Prostate gland (tissue), 2 donors: ENCODE results near the gene LRRTM4.

ENCODE experiments used
- POLR2A ChIP-seq: fragments of 450-650 bp; IDR thresholded peaks from one replicate; pipeline ENCODE4 v1.6.1; 2016; ENCODE audit warnings: antibody characterized with exemption, mild to moderate bottlenecking
- TF ChIP-seq, protein P1 (sequence below), 4 experiments: fragments of 200-600 bp in 2 of 4; fragments of 450-650 bp in 2 of 4; sonication (generic) in 2 of 4; IDR thresholded peaks; 1 replicate in 3 of 4; 2 replicates in 1 of 4; pipeline ENCODE4 v1.5.1; 2016 to 2019; ENCODE audit warnings: antibody characterized with exemption in 4 of 4, mild to moderate bottlenecking in 2 of 4, moderate library complexity in 2 of 4

GRCh38 chr2:77512507-77512906 lies 9.7 kb downstream of the LRRTM4 start:
- TF ChIP-seq, protein P1, sequence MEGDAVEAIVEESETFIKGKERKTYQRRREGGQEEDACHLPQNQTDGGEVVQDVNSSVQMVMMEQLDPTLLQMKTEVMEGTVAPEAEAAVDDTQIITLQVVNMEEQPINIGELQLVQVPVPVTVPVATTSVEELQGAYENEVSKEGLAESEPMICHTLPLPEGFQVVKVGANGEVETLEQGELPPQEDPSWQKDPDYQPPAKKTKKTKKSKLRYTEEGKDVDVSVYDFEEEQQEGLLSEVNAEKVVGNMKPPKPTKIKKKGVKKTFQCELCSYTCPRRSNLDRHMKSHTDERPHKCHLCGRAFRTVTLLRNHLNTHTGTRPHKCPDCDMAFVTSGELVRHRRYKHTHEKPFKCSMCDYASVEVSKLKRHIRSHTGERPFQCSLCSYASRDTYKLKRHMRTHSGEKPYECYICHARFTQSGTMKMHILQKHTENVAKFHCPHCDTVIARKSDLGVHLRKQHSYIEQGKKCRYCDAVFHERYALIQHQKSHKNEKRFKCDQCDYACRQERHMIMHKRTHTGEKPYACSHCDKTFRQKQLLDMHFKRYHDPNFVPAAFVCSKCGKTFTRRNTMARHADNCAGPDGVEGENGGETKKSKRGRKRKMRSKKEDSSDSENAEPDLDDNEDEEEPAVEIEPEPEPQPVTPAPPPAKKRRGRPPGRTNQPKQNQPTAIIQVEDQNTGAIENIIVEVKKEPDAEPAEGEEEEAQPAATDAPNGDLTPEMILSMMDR (IDR thresholded peaks at IDR 0.05), result no peak
- TF ChIP-seq POLR2A, result no peak
